Measurements from ENCODE around the gene LIME1.

Gene LIME1

GRCh38 chr20:63696628-63697356, 39.7 kb upstream of the LIME1 start, which contains the start of gene TNFRSF6B:
TNFRSF6B (plus strand) TSS chr20:63696652; CDS start chr20:63696768, 116 bp downstream.
- in situ Hi-C loops (cut with MboI; ENCODE audit: low sequenced_read_pairs), result no loop called here

- in situ Hi-C loops (cut with MboI; ENCODE audit: low sequenced_read_pairs), result no loop called here
Observed at GRCh38 chr20:63697357-63697867, 39.1 kb upstream of the LIME1 start.

GRCh38 chr20:63697868-63698545, 38.5 kb upstream of the LIME1 start:
- in situ Hi-C loops (cut with MboI; ENCODE audit: low sequenced_read_pairs), result no loop called here

GRCh38 chr20:63698739-63699465, 37.6 kb upstream of the LIME1 start:
- in situ Hi-C loops (cut with MboI; ENCODE audit: low sequenced_read_pairs), result no loop called here

GRCh38 chr20:63699466-63700198, 36.8 kb upstream of the LIME1 start:
- in situ Hi-C loops (cut with MboI; ENCODE audit: low sequenced_read_pairs), result no loop called here

- in situ Hi-C loops (cut with MboI; ENCODE audit: low sequenced_read_pairs), result no loop called here
Observed at GRCh38 chr20:63700199-63701050, 36.0 kb upstream of the LIME1 start.

GRCh38 chr20:63701051-63701328, 35.5 kb upstream of the LIME1 start:
- in situ Hi-C loops (cut with MboI; ENCODE audit: low sequenced_read_pairs), result no loop called here

- in situ Hi-C loops (cut with MboI; ENCODE audit: low sequenced_read_pairs), result no loop called here
Observed at GRCh38 chr20:63701329-63702035, 35.0 kb upstream of the LIME1 start.

- in situ Hi-C loops (cut with MboI; ENCODE audit: low sequenced_read_pairs), result no loop called here
Observed at GRCh38 chr20:63702036-63702665, 34.3 kb upstream of the LIME1 start.

- in situ Hi-C loops (cut with MboI; ENCODE audit: low sequenced_read_pairs), result no loop called here
Observed at GRCh38 chr20:63702751-63703470, 33.6 kb upstream of the LIME1 start.

- in situ Hi-C loops (cut with MboI; ENCODE audit: low sequenced_read_pairs), result no loop called here
Observed at GRCh38 chr20:63703471-63703975, 32.9 kb upstream of the LIME1 start.

GRCh38 chr20:63703976-63704748, 32.3 kb upstream of the LIME1 start:
- in situ Hi-C loops (cut with MboI; ENCODE audit: low sequenced_read_pairs), result no loop called here

- in situ Hi-C loops (cut with MboI; ENCODE audit: low sequenced_read_pairs), result no loop called here
Observed at GRCh38 chr20:63704749-63705117, 31.7 kb upstream of the LIME1 start.

GRCh38 chr20:63705232-63706026, 31.0 kb upstream of the LIME1 start:
- in situ Hi-C loops (cut with MboI; ENCODE audit: low sequenced_read_pairs), result no loop called here

- in situ Hi-C loops (cut with MboI; ENCODE audit: low sequenced_read_pairs), result no loop called here
Observed at GRCh38 chr20:63706027-63706695, 30.3 kb upstream of the LIME1 start.

- in situ Hi-C loops (cut with MboI; ENCODE audit: low sequenced_read_pairs), result no loop called here
Observed at GRCh38 chr20:63706852-63707557, 29.5 kb upstream of the LIME1 start.
